Measurements from ENCODE around the gene PDE4DIP.
"Not testable (repeated sequence)": the region's sequence is repeated elsewhere in the genome, so short reads cannot be mapped to it uniquely, and the experiment has no call there.

DNA sequence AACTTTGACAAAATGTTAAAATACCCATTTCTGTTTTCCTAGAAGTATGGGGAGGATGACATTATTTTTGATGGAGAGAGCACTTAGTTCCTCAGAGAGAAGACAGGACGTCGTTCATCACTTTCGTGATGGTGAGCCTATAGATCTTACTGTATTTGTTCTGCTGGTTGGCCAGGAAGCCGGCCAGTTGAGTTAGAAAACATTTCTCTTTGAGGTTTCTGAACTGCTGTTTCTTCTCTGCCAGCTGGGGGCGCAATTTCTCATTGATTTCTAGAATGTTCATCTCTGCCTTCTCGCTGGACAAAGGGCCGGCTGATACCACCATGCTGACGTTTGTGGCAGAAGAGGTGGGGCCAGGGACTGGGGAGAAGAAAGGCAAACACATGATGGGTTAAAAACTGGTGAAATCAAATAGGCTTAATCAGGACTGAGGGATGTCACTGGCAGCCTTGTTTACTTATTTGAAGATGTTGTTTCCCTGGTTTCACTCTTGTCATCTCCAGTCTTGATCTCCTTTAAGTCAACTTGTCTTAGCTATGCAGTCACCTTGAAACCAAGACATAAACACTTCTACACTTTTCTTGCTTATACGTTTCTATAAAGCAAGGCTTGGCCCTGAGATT, 231.4 kb downstream of the PDE4DIP start:
- TF ChIP-seq, protein P1, sequence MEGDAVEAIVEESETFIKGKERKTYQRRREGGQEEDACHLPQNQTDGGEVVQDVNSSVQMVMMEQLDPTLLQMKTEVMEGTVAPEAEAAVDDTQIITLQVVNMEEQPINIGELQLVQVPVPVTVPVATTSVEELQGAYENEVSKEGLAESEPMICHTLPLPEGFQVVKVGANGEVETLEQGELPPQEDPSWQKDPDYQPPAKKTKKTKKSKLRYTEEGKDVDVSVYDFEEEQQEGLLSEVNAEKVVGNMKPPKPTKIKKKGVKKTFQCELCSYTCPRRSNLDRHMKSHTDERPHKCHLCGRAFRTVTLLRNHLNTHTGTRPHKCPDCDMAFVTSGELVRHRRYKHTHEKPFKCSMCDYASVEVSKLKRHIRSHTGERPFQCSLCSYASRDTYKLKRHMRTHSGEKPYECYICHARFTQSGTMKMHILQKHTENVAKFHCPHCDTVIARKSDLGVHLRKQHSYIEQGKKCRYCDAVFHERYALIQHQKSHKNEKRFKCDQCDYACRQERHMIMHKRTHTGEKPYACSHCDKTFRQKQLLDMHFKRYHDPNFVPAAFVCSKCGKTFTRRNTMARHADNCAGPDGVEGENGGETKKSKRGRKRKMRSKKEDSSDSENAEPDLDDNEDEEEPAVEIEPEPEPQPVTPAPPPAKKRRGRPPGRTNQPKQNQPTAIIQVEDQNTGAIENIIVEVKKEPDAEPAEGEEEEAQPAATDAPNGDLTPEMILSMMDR (IDR thresholded peaks at IDR 0.05): peak in 1 of 7 experiments; percentile 18
- TF ChIP-seq POLR2A (IDR thresholded peaks at IDR 0.05): not testable (repeated sequence)
